Activated T-cell treated with anti-CD3 and anti-CD28 coated beads for 4 hours (primary cell): ENCODE data around the gene ETAA1.

Experiments
- DNase-seq: peaks from one replicate; pipeline ENCODE4 v3.0.0-alpha.2; 2020

ETAA1 gene

DNA sequence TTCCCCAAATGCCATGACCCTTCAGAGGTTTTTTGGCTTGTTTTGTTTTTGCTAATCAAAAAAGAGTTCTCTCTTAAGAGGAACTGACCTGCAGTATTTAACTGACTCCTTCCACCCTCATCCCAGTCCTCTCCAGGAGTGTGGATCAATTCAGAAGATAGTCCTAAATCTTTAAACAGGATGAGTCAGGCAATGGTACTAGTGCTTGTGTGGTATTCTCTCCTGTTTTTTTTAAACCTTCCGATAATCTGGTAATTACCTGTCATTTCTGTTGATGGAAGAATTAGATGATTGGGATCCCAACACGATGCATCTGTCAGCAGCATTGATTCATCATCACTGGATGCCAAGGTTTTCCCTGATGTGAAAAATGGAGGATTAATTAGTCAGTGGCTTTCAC lies 41.2 kb downstream of the ETAA1 start:
- DNase-seq = no peak

DNA sequence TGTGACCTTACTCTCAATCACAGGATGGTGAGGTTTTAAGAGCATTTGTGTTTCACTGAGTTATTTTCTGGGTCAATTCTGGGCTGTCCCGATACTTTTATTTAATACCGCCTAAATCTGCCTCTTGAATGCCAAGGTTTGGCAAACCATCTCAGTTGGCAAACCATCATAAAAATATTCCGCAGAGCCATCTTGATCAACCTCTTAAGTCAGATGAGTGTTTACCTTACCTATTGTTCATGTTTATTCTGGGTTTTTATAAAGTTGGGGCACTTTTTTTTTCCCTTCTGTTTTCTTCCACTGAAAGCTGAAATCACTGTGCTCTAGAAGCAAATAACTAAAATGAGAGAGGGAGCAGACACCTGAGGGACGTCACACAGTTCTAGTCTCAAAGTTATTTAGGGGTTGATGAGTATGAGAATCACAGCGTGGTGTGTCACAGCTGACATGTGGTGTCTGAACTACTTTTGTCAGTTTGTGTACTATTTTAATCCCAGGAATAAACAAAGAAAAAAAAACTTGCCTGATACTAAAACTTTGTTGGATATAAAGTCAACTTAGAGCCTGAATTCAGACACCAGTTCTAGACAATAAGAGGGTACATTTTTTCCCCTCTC lies 48.6 kb downstream of the ETAA1 start:
- no peak for DNase-seq

DNA sequence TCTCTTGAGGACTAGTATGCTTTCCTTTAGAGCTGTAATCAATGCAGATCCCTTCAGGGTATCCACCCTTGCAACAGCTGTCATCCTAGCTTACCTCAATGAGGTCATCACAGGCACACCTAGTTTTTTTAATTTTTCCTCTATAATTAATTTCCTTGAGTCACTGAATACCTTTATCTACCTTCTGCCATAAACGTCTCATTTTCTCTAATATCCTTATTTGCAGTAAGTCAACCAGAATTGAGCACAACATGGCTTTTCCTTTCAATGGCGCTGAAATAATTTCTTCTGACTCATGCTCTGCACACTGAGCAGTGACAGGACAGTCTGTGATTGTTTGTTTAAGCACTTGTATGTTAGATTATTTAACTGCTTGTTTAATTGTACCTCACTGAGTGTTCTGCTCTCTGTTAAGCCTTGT lies 49.4 kb downstream of the ETAA1 start:
- DNase-seq = no peak

DNA sequence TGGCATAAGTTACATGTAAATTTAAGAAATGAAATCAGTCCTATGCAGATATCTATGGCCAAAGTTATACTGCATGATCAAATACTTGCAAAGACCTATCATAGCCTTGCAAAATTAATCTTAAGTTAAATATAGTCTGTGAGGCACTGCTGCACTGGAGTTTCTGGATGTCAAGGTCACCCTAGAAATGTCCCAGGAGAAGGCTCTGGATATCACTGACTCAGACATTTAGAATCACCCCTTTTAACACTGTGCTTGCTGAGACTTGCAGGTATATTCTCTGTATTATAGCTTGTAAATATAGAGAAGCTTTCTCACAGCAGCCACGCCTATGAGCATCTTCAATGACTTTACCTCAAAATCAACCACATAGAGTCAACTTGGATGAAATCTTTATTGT lies 51.5 kb downstream of the ETAA1 start:
- DNase-seq = no peak

DNA sequence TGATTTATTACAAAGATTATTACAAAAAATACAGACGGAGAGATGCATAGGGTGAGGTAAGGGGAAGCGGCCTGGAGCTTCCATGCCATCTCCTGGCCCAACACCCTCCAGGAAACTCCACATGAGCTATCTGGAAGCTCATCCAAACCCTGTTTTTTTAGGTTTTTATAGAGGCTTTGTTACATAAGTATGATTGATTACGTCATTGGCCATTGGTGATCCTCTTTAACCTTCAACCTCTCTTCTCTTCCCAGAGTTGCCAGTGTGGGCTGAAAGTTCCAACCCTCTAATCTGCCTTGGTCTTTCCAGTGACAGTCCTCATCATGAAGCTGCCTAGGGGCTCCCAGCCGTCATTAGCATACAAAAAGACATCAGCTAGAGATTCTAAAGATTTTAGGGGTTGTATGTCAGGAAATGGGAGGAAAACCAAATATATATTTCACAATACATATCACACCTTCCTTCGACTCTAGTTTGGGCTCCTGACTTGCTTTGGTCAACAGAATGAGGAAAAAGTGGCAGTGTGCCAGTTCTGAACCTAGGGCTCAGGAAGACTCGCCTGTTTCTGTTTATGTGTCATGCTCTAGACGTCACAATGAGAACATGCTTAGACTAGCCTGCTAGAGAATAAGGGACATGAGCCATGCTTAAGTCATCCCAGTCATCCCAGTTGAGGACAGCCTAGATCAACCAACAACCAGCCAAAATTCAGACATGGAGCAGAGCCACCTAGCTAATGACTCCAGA lies 54.1 kb downstream of the ETAA1 start:
- DNase-seq = no peak

DNA sequence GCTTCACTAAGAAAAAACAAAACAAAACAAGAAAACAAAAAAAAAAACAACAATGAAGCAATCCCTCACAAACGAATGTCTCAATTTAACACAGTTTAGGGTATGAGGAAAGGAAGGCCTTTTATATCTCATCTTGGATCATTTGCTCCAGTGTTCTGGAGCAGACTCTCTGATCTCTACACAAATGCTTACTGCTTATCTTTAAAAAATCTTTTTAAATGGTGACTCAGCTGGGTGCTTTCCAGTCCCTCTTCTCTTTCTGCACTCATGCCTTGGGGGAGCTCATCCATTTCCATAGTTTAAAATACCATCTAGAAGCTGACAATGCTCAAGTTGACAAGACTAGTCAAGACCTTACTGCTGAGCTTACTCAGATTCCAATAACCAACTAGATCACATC lies 56.2 kb downstream of the ETAA1 start:
- no peak for DNase-seq

DNA sequence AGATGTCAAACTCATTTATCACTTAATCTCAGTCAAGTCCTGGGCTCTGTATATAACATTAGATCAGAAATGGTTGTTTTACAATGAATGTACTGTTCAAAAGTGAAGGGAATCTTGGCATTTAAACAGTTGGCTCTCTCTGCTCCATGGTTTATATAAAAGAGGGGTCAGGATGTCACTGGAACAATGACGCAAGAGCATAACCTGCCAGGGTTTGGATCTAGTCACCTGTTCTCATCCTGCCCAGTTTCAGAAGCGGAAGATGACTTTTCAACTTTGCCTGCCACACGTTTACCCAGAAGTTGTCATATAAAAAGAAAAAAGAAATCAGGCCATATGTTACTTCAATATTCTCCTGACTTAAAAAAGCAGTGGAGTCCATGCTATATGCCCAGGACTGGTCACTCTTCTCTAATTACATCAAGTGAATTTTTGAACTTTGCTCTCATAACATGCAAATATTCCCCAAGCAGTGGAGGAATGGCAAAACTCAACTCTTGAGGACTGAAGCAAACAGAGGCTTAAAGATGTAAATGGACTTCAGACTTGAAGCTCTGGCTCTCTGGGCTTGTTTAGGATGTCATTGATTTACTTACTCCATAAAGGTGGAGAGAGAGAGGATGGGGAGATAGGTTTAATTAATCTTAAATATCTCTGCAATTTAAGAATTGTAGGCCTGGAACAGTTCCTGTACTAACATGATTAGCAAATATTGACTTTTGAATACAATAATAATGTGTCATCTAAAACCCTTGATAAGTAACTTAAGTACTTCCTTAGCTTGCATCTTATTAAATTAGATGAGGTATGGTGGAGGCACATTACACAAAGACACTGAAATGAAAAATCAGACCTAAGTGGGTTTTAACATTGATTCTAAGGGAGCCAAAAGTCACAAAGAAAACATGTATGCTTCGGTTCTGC lies 58.3 kb downstream of the ETAA1 start:
- no peak for DNase-seq

DNA sequence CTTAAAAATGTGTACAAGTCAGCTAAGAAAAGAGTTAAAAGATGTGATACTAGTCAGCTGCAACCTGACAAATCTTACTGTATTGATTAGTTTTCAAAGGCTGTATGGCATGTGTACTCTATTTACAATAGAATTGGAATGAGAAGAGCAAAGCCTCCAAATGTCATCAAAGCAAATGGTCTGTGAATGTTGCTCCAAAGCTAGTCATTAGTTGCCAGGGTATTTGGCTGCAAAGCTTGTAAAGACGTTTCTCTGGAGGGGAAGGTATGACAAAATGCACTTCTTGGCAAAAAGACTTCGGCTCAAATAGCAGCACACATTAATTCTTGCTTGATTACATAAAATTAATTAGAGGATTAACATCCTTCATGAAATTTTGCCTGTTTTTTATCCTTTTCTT lies 59.3 kb downstream of the ETAA1 start:
- no peak for DNase-seq

DNA sequence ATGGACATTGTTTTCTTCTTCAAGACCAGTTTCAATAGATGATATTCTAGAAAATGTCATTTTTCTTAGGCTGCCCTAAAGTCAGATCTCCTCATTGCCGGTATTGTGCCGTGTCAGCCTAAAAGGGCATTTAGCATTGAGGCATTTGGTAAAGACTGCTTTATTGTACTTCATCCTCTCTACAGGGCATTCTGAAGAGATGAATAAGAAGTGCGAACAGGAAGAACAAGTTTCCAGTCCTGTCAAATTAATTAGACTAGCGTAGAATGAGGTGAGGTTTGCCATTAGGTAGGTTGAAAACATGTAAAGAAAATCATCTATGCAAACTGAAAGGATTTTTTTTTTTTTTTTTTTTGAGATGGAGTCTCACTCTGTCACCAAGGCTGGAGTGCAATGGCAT lies 60.6 kb downstream of the ETAA1 start:
- no peak for DNase-seq

DNA sequence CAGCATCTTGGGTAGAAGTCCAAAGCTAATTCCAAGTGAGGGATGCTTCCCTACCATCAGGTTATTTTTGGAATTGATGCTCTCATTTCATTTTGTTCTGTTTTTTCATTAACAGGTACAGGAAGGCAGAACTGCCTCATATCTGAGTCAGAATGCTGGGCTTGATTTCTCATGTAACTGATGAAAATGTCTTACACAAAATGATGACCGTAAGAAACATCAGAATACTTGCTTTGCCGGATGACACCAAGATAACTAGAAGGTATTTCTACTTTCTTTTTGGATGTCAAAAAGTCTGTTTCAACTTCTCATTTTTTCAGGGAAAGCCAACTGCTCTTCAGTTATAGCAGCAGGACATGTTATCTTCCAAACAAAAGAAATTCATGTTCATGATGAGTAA lies 62.6 kb downstream of the ETAA1 start:
- no peak for DNase-seq
